Colonic mucosa (tissue), 4 donors: ENCODE measurements around the gene ABCA2. TPM values are rescaled to one million over a fixed set of nuclear protein-coding genes. Genes with fewer than 3 reads are reported as not detected.

Experiments
- DNase-seq: peaks from one replicate; pipeline ENCODE4 v3.0.0-alpha.2; 2020
- H3K27ac ChIP-seq: fragments of 200-600 bp; one replicate; pipeline ENCODE4 v1.8.0; 2021
- H3K27me3 ChIP-seq: fragments of 200-600 bp; one replicate; pipeline ENCODE4 v1.8.0; 2021
- H3K36me3 ChIP-seq: fragments of 200-600 bp; one replicate; pipeline ENCODE4 v1.8.0; 2021
- H3K4me1 ChIP-seq: fragments of 200-600 bp; one replicate; pipeline ENCODE4 v1.8.0; 2021; ENCODE audit warnings: mild to moderate bottlenecking
- H3K4me3 ChIP-seq: fragments of 200-600 bp; one replicate; pipeline ENCODE4 v1.8.0; 2021
- H3K9ac ChIP-seq, 2 donors: one replicate each; pipeline ENCODE4 v1.7.0; 2013; ENCODE audit warnings: control low read depth in 2 of 2, low read depth in 2 of 2, low read length in 2 of 2
- H3K9me3 ChIP-seq: fragments of 200-600 bp; one replicate; pipeline ENCODE4 v1.8.0; 2021
- CTCF ChIP-seq: fragments of 200-600 bp; IDR thresholded peaks from one replicate; pipeline ENCODE4 v1.8.0; 2022; ENCODE audit warnings: antibody characterized with exemption, mild to moderate bottlenecking
- intact Hi-C: fragments of 100-400 bp; cut with DNase I; formaldehyde crosslinking; loops from one replicate; pipeline ENCODE4 v1.14.1; 2022
- total RNA-seq, 2 donors: library from RNA; stranded (reverse); fragmentation: NEBNext Ultra II Directional in 1 of 2; extraction: Animal tissue kit (Norgen Biotek cat#: 25700) in 1 of 2; gene quantifications; one replicate each; pipeline ENCODE4 v1.2.1, GENCODE V29; 2021
- donor health status: healthy.
- donor health status: DM: no; HTN: no; CAD: no.
- donor health status: DM: no; HTN: no; CAD: no.

ABCA2 gene
- total RNA-seq, 2 donors from 2014 or later: 22.4 to 47.5 TPM

- H3K9me3 ChIP-seq: no peaks in the 10 kb centered on the region
- intact Hi-C loops: no loop called here
- no peak overlapping the region for H3K27ac ChIP-seq
- H3K4me1 ChIP-seq: peaks cover 6% of the 10 kb centered on the region
- TF ChIP-seq CTCF: no peak
- H3K36me3 ChIP-seq: no peaks in the 10 kb centered on the region
- H3K27me3 ChIP-seq: no peaks in the 10 kb centered on the region
- H3K9ac ChIP-seq: no peak overlapping the region
- no peak for DNase-seq
- H3K4me3 ChIP-seq: no peak overlapping the region
Observed at GRCh38 chr9:137062384-137062783, 34.3 kb upstream of the ABCA2 start.

- H3K27me3 ChIP-seq: no peaks in the 10 kb centered on the region
- H3K36me3 ChIP-seq: no peaks in the 10 kb centered on the region
- no peak for TF ChIP-seq CTCF
- intact Hi-C loops: no loop called here
- no peak overlapping the region for H3K4me3 ChIP-seq
- H3K4me1 ChIP-seq: peaks cover 34% of the 10 kb centered on the region
- H3K9me3 ChIP-seq: no peaks in the 10 kb centered on the region
- DNase-seq: no peak
- no peak overlapping the region for H3K9ac ChIP-seq
- no peak overlapping the region for H3K27ac ChIP-seq
Observed at GRCh38 chr9:137058521-137059234, 30.6 kb upstream of the ABCA2 start.

GRCh38 chr9:137057545-137057944 lies 29.5 kb upstream of the ABCA2 start:
- H3K4me3 ChIP-seq: no peak overlapping the region
- H3K27me3 ChIP-seq: peaks cover 10% of the 10 kb centered on the region
- TF ChIP-seq CTCF: no peak
- peaks cover 43% of the 10 kb centered on the region for H3K4me1 ChIP-seq
- no peaks in the 10 kb centered on the region for H3K9me3 ChIP-seq
- no peak for DNase-seq
- no peak overlapping the region for H3K27ac ChIP-seq
- no peak overlapping the region for H3K9ac ChIP-seq
- no peaks in the 10 kb centered on the region for H3K36me3 ChIP-seq
- intact Hi-C loops: no loop called here

GRCh38 chr9:137056739-137057415 lies 28.8 kb upstream of the ABCA2 start:
- peak; percentile 69 for DNase-seq
- Histone ChIP-seq H3K9me3 (no peaks in the 10 kb centered on the region), H3K4me3 (no peak overlapping the region), H3K27me3 (peaks cover 10% of the 10 kb centered on the region), H3K9ac (peak overlapping the region in 1 of 2 donors; percentile 58), H3K36me3 (no peaks in the 10 kb centered on the region), H3K27ac (no peak overlapping the region), H3K4me1 (peaks cover 43% of the 10 kb centered on the region)
- TF ChIP-seq CTCF: no peak
- intact Hi-C loops: no loop called here

- H3K27ac ChIP-seq: peak overlapping the region; percentile 84
- H3K9ac ChIP-seq: peak overlapping the region; percentile 74 to 79
- peak; percentile 97 for DNase-seq
- intact Hi-C loops: no loop called here
- no peak for TF ChIP-seq CTCF
- peak overlapping the region; percentile 4 for H3K4me3 ChIP-seq
- peaks cover 43% of the 10 kb centered on the region for H3K4me1 ChIP-seq
- no peaks in the 10 kb centered on the region for H3K9me3 ChIP-seq
- no peaks in the 10 kb centered on the region for H3K36me3 ChIP-seq
- peaks cover 10% of the 10 kb centered on the region for H3K27me3 ChIP-seq
Observed at GRCh38 chr9:137055385-137056364, 27.6 kb upstream of the ABCA2 start.
